ENCODE measurements around the gene TM4SF20.

- no peak for TF ChIP-seq CTCF (conservative IDR thresholded peaks at IDR 0.05; ENCODE audit: low read length)
- TF ChIP-seq EZH2phosphoT487 (IDR thresholded peaks at IDR 0.05; ENCODE audit: borderline replicate concordance, low read depth, low read length), result no peak
Measured at GRCh38 chr2:227402321-227402720, 23.2 kb upstream of the TM4SF20 start.

All from OCI-LY7 (cell line).